Thoracic aorta (tissue), 2 donors: ENCODE results near the gene CPAMD8. TPM values are rescaled to one million over a fixed set of nuclear protein-coding genes. Genes with fewer than 3 reads are reported as not detected.
"Not testable (repeated sequence)": the region's sequence is repeated elsewhere in the genome, so short reads cannot be mapped to it uniquely, and the experiment has no call there.

Source experiments
- ATAC-seq: fragments of 150-250 bp; one replicate; pipeline ENCODE4 v1.8.0; 2017; ENCODE audit warnings: low read depth; ENCODE audit not compliant: insufficient number of reproducible peaks, low FRiP score
- DNase-seq: peaks from one replicate; pipeline ENCODE4 v3.0.0-alpha.2; 2020; ENCODE audit warnings: low spot score
- H3K27ac ChIP-seq, 2 donors: fragments of 200-600 bp; sonication (generic); 1 replicate in 1 of 2; 2 replicates in 1 of 2; pipeline ENCODE4 v1.5.1; 2016; ENCODE audit warnings: mild to moderate bottlenecking in 2 of 2, moderate library complexity in 2 of 2
- H3K27me3 ChIP-seq: fragments of 200-600 bp; sonication (generic); replicated peaks from 2 replicates; pipeline ENCODE4 v1.6.0; 2016; ENCODE audit warnings: mild to moderate bottlenecking; ENCODE audit not compliant: insufficient read depth
- H3K36me3 ChIP-seq: fragments of 200-600 bp; sonication (generic); one replicate; pipeline ENCODE4 v1.5.1; 2016
- H3K4me1 ChIP-seq, 2 donors: fragments of 200-600 bp; sonication (generic); 1 replicate in 1 of 2; 2 replicates in 1 of 2; pipeline versions ENCODE4 v1.5.1 to v1.6.0; 2016; ENCODE audit warnings: low read depth in 2 of 2, mild to moderate bottlenecking in 1 of 2; ENCODE audit not compliant: control insufficient read depth in 1 of 2
- H3K4me3 ChIP-seq: fragments of 200-600 bp; sonication (generic); 2 replicates; pipeline ENCODE4 v1.5.1; 2016; ENCODE audit warnings: mild to moderate bottlenecking
- H3K9me3 ChIP-seq: fragments of 200-600 bp; sonication (generic); 2 replicates; pipeline ENCODE4 v1.5.1; 2016
- total RNA-seq, 2 donors: library from RNA; depleted of rRNA; stranded (reverse); fragments of >200 nt; gene quantifications; one replicate each; pipeline versions ENCODE4 v1.1.0 to v1.2.3, GENCODE V29; 2016
- TF ChIP-seq, protein P1 (sequence below): fragments of 200-600 bp; sonication (generic); IDR thresholded peaks from one replicate; pipeline ENCODE4 v1.5.1; 2019; ENCODE audit warnings: antibody characterized with exemption

Gene CPAMD8
- total RNA-seq, 2 donors from 2014 or later: 27.3 to 36.4 TPM

DNA sequence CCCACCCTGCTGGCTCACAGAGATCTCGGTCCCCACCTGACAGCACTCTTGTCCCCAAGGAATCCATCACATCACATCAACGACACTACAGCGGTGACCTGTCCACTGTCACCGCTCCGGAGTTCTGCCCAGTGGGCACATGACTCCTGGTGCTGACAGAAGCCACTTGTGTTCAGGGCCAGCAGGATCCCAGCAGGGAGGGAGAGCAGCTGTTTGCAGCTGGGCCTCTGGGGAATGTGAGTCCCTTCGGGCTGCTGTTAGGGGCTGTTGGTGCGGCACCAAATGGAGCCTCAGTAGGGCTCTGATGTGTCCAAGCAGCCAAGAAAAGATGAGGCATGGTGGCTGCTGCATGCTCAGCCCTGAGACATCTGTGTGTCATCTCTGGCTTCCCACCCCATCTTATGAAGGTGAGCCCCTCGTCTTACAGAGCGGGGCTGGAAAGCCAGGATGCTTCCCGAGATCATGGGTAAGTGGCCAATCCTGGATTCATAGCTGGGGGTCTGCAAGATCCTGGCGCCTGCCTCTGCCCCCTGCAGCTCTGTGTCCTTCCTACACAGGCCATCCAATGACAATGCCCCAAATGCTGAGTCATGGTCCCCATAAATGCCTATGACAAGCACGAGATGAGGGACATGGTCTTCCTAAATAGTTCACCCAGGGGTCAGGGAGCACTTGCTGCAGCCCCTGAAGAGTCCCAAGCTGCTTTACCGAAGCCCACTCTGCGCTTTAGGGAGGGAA lies 81.8 kb downstream of the CPAMD8 start:
- H3K27me3 ChIP-seq: no peaks in the 10 kb centered on the region
- H3K4me1 ChIP-seq: no peaks in the 10 kb centered on the region
- DNase-seq (no peak), ATAC-seq (no peak)
- no peak overlapping the region for H3K4me3 ChIP-seq
- H3K27ac ChIP-seq: no peak overlapping the region
- H3K36me3 ChIP-seq: no peaks in the 10 kb centered on the region
- no peaks in the 10 kb centered on the region for H3K9me3 ChIP-seq
- TF ChIP-seq, protein P1, sequence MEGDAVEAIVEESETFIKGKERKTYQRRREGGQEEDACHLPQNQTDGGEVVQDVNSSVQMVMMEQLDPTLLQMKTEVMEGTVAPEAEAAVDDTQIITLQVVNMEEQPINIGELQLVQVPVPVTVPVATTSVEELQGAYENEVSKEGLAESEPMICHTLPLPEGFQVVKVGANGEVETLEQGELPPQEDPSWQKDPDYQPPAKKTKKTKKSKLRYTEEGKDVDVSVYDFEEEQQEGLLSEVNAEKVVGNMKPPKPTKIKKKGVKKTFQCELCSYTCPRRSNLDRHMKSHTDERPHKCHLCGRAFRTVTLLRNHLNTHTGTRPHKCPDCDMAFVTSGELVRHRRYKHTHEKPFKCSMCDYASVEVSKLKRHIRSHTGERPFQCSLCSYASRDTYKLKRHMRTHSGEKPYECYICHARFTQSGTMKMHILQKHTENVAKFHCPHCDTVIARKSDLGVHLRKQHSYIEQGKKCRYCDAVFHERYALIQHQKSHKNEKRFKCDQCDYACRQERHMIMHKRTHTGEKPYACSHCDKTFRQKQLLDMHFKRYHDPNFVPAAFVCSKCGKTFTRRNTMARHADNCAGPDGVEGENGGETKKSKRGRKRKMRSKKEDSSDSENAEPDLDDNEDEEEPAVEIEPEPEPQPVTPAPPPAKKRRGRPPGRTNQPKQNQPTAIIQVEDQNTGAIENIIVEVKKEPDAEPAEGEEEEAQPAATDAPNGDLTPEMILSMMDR: no peak

DNA sequence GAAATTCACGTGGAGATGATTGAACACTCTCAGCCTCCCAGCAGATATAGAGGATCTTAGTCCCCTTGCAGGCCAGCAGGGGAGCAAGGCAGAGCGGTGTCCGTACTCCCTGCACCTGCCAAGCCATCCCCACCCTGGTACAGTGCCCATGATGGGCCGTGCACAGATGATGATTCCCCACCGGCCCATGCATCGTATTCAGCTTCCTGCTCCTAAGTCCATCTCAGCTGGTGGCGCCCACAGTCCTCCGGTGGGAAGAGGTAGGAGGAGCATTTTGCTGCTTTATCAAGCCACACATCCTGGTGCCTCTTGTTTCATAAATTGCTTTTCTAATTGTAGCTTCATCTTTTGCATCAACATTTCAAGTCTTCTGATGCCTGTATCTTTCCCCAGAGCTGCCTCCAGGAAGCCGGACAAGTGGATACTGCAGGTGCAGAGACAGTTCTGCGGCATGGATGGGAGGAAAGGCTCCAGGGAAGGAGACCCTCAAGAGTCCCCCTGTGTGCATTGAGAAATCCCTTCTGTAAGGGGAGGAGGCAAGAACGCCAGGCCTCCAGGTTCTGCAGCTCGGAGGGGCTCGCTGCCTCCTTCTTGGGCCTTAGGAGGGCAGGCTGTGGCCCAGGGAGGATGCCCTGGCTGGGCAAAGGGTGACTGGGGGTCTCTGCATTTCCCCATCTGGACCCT lies 82.5 kb downstream of the CPAMD8 start:
- Histone ChIP-seq H3K4me3 (no peak overlapping the region), H3K4me1 (no peaks in the 10 kb centered on the region), H3K36me3 (no peaks in the 10 kb centered on the region), H3K27ac (no peak overlapping the region), H3K9me3 (no peaks in the 10 kb centered on the region), H3K27me3 (no peaks in the 10 kb centered on the region)
- ATAC-seq: no peak
- TF ChIP-seq, protein P1: no peak
- no peak for DNase-seq

DNA sequence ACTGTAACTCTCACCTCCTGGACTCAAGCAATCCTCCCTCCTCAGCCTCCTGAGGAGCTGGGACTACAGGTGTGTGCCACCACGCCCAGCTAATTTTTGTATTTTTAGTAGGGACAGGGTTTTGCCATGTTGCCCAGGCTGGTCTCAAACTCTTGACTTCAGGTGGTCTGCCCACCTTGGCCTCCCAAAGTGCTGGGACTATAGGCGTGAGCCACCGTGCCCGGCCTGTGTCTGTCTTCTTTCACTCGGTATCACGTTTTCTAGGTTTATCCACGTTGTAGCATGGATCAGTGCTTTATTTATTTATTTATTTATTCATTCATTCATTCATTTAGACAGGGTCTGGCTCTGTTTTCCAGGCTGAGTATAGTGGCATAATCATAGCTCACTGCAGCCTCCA lies 83.5 kb downstream of the CPAMD8 start:
- H3K9me3 ChIP-seq, H3K27ac ChIP-seq, H3K27me3 ChIP-seq, H3K4me3 ChIP-seq, DNase-seq, ATAC-seq, H3K4me1 ChIP-seq, H3K36me3 ChIP-seq: not testable (repeated sequence)

DNA sequence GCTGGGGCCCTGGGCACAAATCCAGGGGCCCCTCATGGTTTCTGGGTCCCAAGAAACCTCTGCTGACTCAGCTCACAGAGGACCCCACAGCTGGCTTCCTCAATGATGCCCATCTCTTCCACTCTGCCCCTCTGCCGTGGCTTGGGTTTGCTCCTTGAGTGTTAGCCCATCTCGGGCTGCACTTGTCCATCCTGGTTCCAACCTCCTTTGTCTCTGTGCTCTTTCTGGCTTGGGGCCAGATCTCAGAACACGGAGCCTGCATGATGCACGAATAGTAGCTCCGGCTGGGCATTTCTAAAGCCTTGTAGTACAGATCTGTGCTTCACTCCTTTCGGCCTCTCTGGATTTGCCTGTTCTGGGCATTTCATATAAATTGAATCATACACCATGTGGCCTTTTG lies 84.0 kb downstream of the CPAMD8 start:
- Histone ChIP-seq H3K27me3 (no peaks in the 10 kb centered on the region), H3K36me3 (no peaks in the 10 kb centered on the region), H3K4me1 (no peaks in the 10 kb centered on the region), H3K27ac (no peak overlapping the region), H3K9me3 (no peaks in the 10 kb centered on the region), H3K4me3 (no peak overlapping the region)
- TF ChIP-seq, protein P1: no peak
- ATAC-seq: no peak
- DNase-seq: no peak

DNA sequence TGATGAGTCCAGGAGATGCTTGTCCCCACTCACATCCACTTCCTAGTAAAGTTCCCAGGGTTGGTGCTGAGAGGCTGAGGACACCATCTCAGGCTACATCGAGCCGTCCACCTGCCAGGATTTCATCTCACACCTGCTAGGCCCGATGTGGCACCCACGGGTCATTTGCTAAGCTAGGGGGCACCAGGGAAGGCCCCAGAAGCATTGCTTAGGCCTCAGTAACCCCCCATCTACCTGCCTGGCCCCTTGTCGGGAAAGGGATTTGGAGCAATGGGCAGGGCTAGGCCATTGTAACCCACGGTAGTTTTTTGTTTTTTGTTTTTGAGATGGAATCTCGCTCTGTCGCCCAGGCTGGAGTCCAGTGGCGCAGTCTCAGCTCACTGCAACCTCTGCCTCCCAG lies 86.0 kb downstream of the CPAMD8 start:
- TF ChIP-seq, protein P1: no peak
- Histone ChIP-seq H3K9me3 (no peaks in the 10 kb centered on the region), H3K36me3 (no peaks in the 10 kb centered on the region), H3K27me3 (no peaks in the 10 kb centered on the region), H3K4me1 (no peaks in the 10 kb centered on the region), H3K27ac (no peak overlapping the region), H3K4me3 (no peak overlapping the region)
- ATAC-seq: no peak
- DNase-seq: no peak

DNA sequence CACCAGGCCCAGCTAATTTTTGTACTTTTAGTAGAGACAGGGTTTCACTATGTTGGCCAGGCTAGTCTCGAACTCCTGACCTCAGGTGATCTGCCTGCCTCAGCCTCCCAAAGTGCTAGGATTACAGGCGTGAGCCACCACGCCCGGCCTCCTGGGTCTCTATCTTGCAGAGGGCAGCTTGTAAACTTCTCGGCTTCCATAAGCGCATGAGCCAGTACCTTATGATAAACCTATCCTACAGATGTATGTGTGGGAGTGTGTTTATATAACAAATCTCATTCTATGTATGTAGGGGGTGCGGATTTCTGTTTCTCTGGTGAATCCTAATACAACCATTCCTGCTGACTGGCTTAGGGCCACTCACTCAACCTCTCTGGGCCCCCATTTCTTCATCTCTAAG lies 86.5 kb downstream of the CPAMD8 start:
- not testable (repeated sequence) for DNase-seq, ATAC-seq

More for the DNA sequence above, 86.5 kb downstream of the CPAMD8 start:
- H3K27ac ChIP-seq, H3K4me1 ChIP-seq, H3K36me3 ChIP-seq, H3K9me3 ChIP-seq, H3K4me3 ChIP-seq, H3K27me3 ChIP-seq: not testable (repeated sequence)
